Ascending aorta (tissue), 2 donors: ENCODE data around the gene P2RY6. TPM values are rescaled to one million over a fixed set of nuclear protein-coding genes. Genes with fewer than 3 reads are reported as not detected.

ENCODE experiments used
- DNase-seq, 2 donors: peaks; one replicate each; pipeline ENCODE4 v3.0.0-alpha.2; 2019; ENCODE audit warnings: low spot score in 2 of 2
- H3K27ac ChIP-seq, 2 donors: fragments of 200-600 bp; sonication (generic); one replicate each; pipeline ENCODE4 v1.5.1; 2016 to 2017; ENCODE audit warnings: mild to moderate bottlenecking in 1 of 2
- H3K27me3 ChIP-seq: fragments of 200-600 bp; sonication (generic); one replicate; pipeline ENCODE4 v1.5.1; 2017
- H3K36me3 ChIP-seq, 2 donors: fragments of 200-600 bp; sonication (generic); one replicate each; pipeline ENCODE4 v1.5.1; 2016
- H3K4me1 ChIP-seq, 2 donors: fragments of 200-600 bp; sonication (generic); one replicate each; pipeline ENCODE4 v1.5.1; 2016 to 2017; ENCODE audit warnings: mild to moderate bottlenecking in 1 of 2
- H3K4me3 ChIP-seq, 2 donors: fragments of 200-600 bp; sonication (generic); one replicate each; pipeline ENCODE4 v1.5.1; 2016 to 2017; ENCODE audit warnings: mild to moderate bottlenecking in 1 of 2
- H3K9me3 ChIP-seq, 2 donors: fragments of 200-600 bp; sonication (generic); one replicate each; pipeline ENCODE4 v1.5.1; 2016
- CTCF ChIP-seq, 3 experiments: fragments of 200-600 bp in 2 of 3; fragments of 450-650 bp in 1 of 3; sonication (generic) in 2 of 3; IDR thresholded peaks; one replicate each; pipeline ENCODE4 v1.5.1; 2016 to 2019; ENCODE audit warnings: antibody characterized with exemption in 3 of 3, mild to moderate bottlenecking in 1 of 3, moderate library complexity in 1 of 3
- intact Hi-C: fragments of 100-400 bp; cut with DNase I; formaldehyde crosslinking; loops from one replicate; pipeline ENCODE4 v1.15.1; 2023
- total RNA-seq: library from RNA; depleted of rRNA; stranded (reverse); fragments of >200 nt; gene quantifications from one replicate; pipeline ENCODE4 v1.1.0, GENCODE V29; 2016

P2RY6 gene, protein sequence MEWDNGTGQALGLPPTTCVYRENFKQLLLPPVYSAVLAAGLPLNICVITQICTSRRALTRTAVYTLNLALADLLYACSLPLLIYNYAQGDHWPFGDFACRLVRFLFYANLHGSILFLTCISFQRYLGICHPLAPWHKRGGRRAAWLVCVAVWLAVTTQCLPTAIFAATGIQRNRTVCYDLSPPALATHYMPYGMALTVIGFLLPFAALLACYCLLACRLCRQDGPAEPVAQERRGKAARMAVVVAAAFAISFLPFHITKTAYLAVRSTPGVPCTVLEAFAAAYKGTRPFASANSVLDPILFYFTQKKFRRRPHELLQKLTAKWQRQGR
- total RNA-seq = 8.8 TPM

- Histone ChIP-seq H3K27me3 (no peaks in the 10 kb centered on the region), H3K4me3 (peak within 1 kb of the TSS in 1 of 2 donors; percentile 18), H3K4me1 (peaks cover 0 to under 1% of the 10 kb centered on the region in 2 donors), H3K9me3 (no peaks in the 10 kb centered on the region), H3K36me3 (no peaks in the 10 kb centered on the region), H3K27ac (no peak within 1 kb of the TSS)
- DNase-seq = peak in 1 of 2 donors; percentile 62
- no peak for TF ChIP-seq CTCF (IDR thresholded peaks at IDR 0.05)
- intact Hi-C loops = no loop called here
These were observed at the start of gene P2RY6 for GRCh38 chr11:73271936-73272679. P2RY6 (plus strand) TSS chr11:73272338; CDS start chr11:73296519, 24,181 bp downstream.

DNA sequence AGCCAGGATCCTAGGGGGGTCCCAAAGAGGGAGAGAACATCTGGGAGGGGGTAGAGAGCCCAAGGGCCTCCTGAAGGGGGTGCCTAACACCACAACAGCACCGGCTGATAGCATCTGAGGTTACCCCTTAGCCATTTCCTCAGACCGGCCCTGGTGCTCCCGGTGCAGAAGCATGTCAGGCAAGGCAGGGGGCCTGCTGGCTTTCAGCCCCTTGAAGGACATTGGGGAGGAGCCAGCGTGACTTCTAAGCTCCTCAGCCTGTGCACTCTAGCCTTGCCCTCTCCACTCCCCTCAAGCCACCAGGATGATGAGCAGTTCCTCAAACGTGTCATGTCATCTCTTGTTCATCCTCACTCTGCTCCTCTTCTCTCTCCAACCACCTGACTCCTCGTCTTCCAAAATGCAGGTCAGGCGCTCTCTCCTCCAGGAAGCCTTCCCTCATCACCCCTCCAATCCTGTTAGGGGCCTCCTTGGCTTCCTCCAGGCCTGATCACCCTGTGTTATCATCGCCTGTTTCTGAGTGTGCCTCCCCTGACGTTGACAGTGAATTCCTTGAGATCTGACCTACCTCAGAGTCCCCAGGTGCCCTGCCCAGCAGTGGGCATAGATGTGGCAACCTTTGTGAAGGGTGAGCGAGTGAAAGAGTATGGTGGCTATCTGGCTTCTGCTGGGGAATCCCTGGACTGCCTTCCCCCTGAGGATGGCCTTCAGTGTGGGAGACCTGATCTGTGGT lies 48.0 kb upstream of the P2RY6 start:
- Histone ChIP-seq H3K27ac (no peak overlapping the region), H3K4me3 (no peak overlapping the region), H3K27me3 (no peaks in the 10 kb centered on the region), H3K9me3 (no peaks in the 10 kb centered on the region), H3K36me3 (no peaks in the 10 kb centered on the region), H3K4me1 (no peaks in the 10 kb centered on the region)
- TF ChIP-seq CTCF (IDR thresholded peaks at IDR 0.05) = no peak
- intact Hi-C loops = no loop called here
- DNase-seq = peak in 1 of 2 donors; percentile 1

- no peaks in the 10 kb centered on the region for H3K4me1 ChIP-seq
- no peaks in the 10 kb centered on the region for H3K9me3 ChIP-seq
- intact Hi-C loops = no loop called here
- no peaks in the 10 kb centered on the region for H3K36me3 ChIP-seq
- H3K27me3 ChIP-seq = no peaks in the 10 kb centered on the region
- TF ChIP-seq CTCF (IDR thresholded peaks at IDR 0.05) = no peak
- no peak for DNase-seq
- H3K4me3 ChIP-seq = no peak overlapping the region
- no peak overlapping the region for H3K27ac ChIP-seq
These were observed 47.0 kb upstream of the P2RY6 start for GRCh38 chr11:73225001-73225686.

- Histone ChIP-seq H3K27me3 (no peaks in the 10 kb centered on the region), H3K4me3 (no peak overlapping the region), H3K27ac (no peak overlapping the region), H3K9me3 (no peaks in the 10 kb centered on the region), H3K4me1 (no peaks in the 10 kb centered on the region), H3K36me3 (no peaks in the 10 kb centered on the region)
- DNase-seq = peak in 1 of 2 donors; percentile 2
- intact Hi-C loops = no loop called here
- TF ChIP-seq CTCF (IDR thresholded peaks at IDR 0.05) = no peak
These were observed 46.3 kb upstream of the P2RY6 start for GRCh38 chr11:73225851-73226250.

GRCh38 chr11:73226297-73227006 lies 45.7 kb upstream of the P2RY6 start:
- Histone ChIP-seq H3K4me1 (no peaks in the 10 kb centered on the region), H3K27ac (no peak overlapping the region), H3K36me3 (no peaks in the 10 kb centered on the region), H3K9me3 (no peaks in the 10 kb centered on the region), H3K27me3 (no peaks in the 10 kb centered on the region), H3K4me3 (no peak overlapping the region)
- intact Hi-C loops = no loop called here
- no peak for DNase-seq
- no peak for TF ChIP-seq CTCF (IDR thresholded peaks at IDR 0.05)
